ENCODE data around the gene NBPF9. TPM values are rescaled to one million over a fixed set of nuclear protein-coding genes. Genes with fewer than 3 reads are reported as not detected.
A peak's percentile ranks its signal among the peaks of the same experiment; 100 is the strongest.
"Not testable (repeated sequence)": the region's sequence is repeated elsewhere in the genome, so short reads cannot be mapped to it uniquely, and the experiment has no call there.

Gene NBPF9
- 6.9 and 8.0 TPM in 2 replicates for total RNA-seq (2014; rRNA removed; shearing (Covaris generic); ENCODE audit: low replicate concordance)

GRCh38 chr1:149103109-149104081 lies at the start of gene NBPF9:
TSS of gene NBPF9 (minus strand) at chr1:149103551. CDS start at chr1:149082139, 21,412 bp downstream.
- peak; percentile 67 for DNase-seq (ENCODE audit: low read depth)
- in situ Hi-C loops (cut with HindIII; ENCODE audit: low pct_unique_long_range_greater_than_20kb, low sequenced_read_pairs): not testable (repeated sequence)

- in situ Hi-C loops (cut with HindIII; ENCODE audit: low pct_unique_long_range_greater_than_20kb, low sequenced_read_pairs); DNase-seq (ENCODE audit: low read depth): not testable (repeated sequence)
Observed at GRCh38 chr1:149149909-149150308, 46.6 kb upstream of the NBPF9 start.

- DNase-seq (ENCODE audit: low read depth); in situ Hi-C loops (cut with HindIII; ENCODE audit: low pct_unique_long_range_greater_than_20kb, low sequenced_read_pairs): not testable (repeated sequence)
Observed at GRCh38 chr1:149137585-149137984, 34.2 kb upstream of the NBPF9 start.

GRCh38 chr1:149130938-149131337 lies 27.6 kb upstream of the NBPF9 start:
- in situ Hi-C loops (cut with HindIII; ENCODE audit: low pct_unique_long_range_greater_than_20kb, low sequenced_read_pairs); DNase-seq (ENCODE audit: low read depth): not testable (repeated sequence)

GRCh38 chr1:149129245-149129644 lies 25.9 kb upstream of the NBPF9 start:
- DNase-seq (ENCODE audit: low read depth); in situ Hi-C loops (cut with HindIII; ENCODE audit: low pct_unique_long_range_greater_than_20kb, low sequenced_read_pairs): not testable (repeated sequence)

GRCh38 chr1:149126555-149127145 lies 23.3 kb upstream of the NBPF9 start:
- in situ Hi-C loops (cut with HindIII; ENCODE audit: low pct_unique_long_range_greater_than_20kb, low sequenced_read_pairs): not testable (repeated sequence)

GRCh38 chr1:149123948-149124926 lies 20.9 kb upstream of the NBPF9 start:
- peak; percentile 76 for DNase-seq (ENCODE audit: low read depth)
- in situ Hi-C loops (cut with HindIII; ENCODE audit: low pct_unique_long_range_greater_than_20kb, low sequenced_read_pairs): not testable (repeated sequence)

More at GRCh38 chr1:149126555-149127145, 23.3 kb upstream of the NBPF9 start:
- DNase-seq (ENCODE audit: low read depth): not testable (repeated sequence)

- DNase-seq (ENCODE audit: low read depth); in situ Hi-C loops (cut with HindIII; ENCODE audit: low pct_unique_long_range_greater_than_20kb, low sequenced_read_pairs): not testable (repeated sequence)
Observed at GRCh38 chr1:149112828-149113227, 9.5 kb upstream of the NBPF9 start.

- in situ Hi-C loops (cut with HindIII; ENCODE audit: low pct_unique_long_range_greater_than_20kb, low sequenced_read_pairs); DNase-seq (ENCODE audit: low read depth): not testable (repeated sequence)
Observed at GRCh38 chr1:149110343-149110742, 7.0 kb upstream of the NBPF9 start.

- DNase-seq (ENCODE audit: low read depth); in situ Hi-C loops (cut with HindIII; ENCODE audit: low pct_unique_long_range_greater_than_20kb, low sequenced_read_pairs): not testable (repeated sequence)
Observed at GRCh38 chr1:149102574-149102973, 777 bp downstream of the NBPF9 start.

- in situ Hi-C loops (cut with HindIII; ENCODE audit: low pct_unique_long_range_greater_than_20kb, low sequenced_read_pairs); DNase-seq (ENCODE audit: low read depth): not testable (repeated sequence)
Observed at GRCh38 chr1:149098276-149098675, 5.1 kb downstream of the NBPF9 start.

GRCh38 chr1:149093155-149093554 lies 10.2 kb downstream of the NBPF9 start:
- in situ Hi-C loops (cut with HindIII; ENCODE audit: low pct_unique_long_range_greater_than_20kb, low sequenced_read_pairs); DNase-seq (ENCODE audit: low read depth): not testable (repeated sequence)

GRCh38 chr1:149075505-149076127 lies 27.7 kb downstream of the NBPF9 start:
- in situ Hi-C loops (cut with HindIII; ENCODE audit: low pct_unique_long_range_greater_than_20kb, low sequenced_read_pairs); DNase-seq (ENCODE audit: low read depth): not testable (repeated sequence)

- DNase-seq (ENCODE audit: low read depth); in situ Hi-C loops (cut with HindIII; ENCODE audit: low pct_unique_long_range_greater_than_20kb, low sequenced_read_pairs): not testable (repeated sequence)
Observed at GRCh38 chr1:149064611-149065010, 38.7 kb downstream of the NBPF9 start.

- DNase-seq (ENCODE audit: low read depth); in situ Hi-C loops (cut with HindIII; ENCODE audit: low pct_unique_long_range_greater_than_20kb, low sequenced_read_pairs): not testable (repeated sequence)
Observed at GRCh38 chr1:149043056-149043455, 60.3 kb downstream of the NBPF9 start.

- DNase-seq (ENCODE audit: low read depth); in situ Hi-C loops (cut with HindIII; ENCODE audit: low pct_unique_long_range_greater_than_20kb, low sequenced_read_pairs): not testable (repeated sequence)
Observed at GRCh38 chr1:149033916-149034315, 69.4 kb downstream of the NBPF9 start.

GRCh38 chr1:149024327-149024726 lies 79.0 kb downstream of the NBPF9 start:
- in situ Hi-C loops (cut with HindIII; ENCODE audit: low pct_unique_long_range_greater_than_20kb, low sequenced_read_pairs); DNase-seq (ENCODE audit: low read depth): not testable (repeated sequence)

All from Caki2 (cell line).